Activated CD4-positive, alpha-beta T cell treated with anti-CD3 and anti-CD28 coated beads, Interleukin-2, Interleukin-4, amounts not matched to agents 100 ng/mL and 50 ng/mL, durations not matched to agents 16 hours and 8 hours (primary cell): ENCODE results near the gene RHBDD2.
"Not testable (repeated sequence)": the region's sequence is repeated elsewhere in the genome, so short reads cannot be mapped to it uniquely, and the experiment has no call there.

Source experiments
- DNase-seq: peaks from one replicate; pipeline ENCODE4 v3.0.0-alpha.2; 2020; ENCODE audit warnings: low spot score

The RHBDD2 gene

GRCh38 chr7:75866489-75867389 lies 12.1 kb upstream of the RHBDD2 start:
- peak; percentile 50 for DNase-seq

GRCh38 chr7:75867390-75867717 lies 11.5 kb upstream of the RHBDD2 start:
- DNase-seq, result no peak

GRCh38 chr7:75868153-75868552 lies 10.7 kb upstream of the RHBDD2 start:
- DNase-seq, result no peak

- peak; percentile 30 for DNase-seq
These were observed 9.0 kb upstream of the RHBDD2 start for GRCh38 chr7:75869776-75870379.

- peak; percentile 4 for DNase-seq
These were observed 8.2 kb upstream of the RHBDD2 start for GRCh38 chr7:75870557-75871161.

GRCh38 chr7:75872073-75872782 lies 6.6 kb upstream of the RHBDD2 start:
- DNase-seq, result no peak

- not testable (repeated sequence) for DNase-seq
These were observed 4.7 kb upstream of the RHBDD2 start for GRCh38 chr7:75874180-75874579.

GRCh38 chr7:75875113-75876080 lies 3.4 kb upstream of the RHBDD2 start:
- no peak for DNase-seq

GRCh38 chr7:75876126-75876881 lies 2.5 kb upstream of the RHBDD2 start:
- no peak for DNase-seq

- DNase-seq, result no peak
These were observed 494 bp upstream of the RHBDD2 start for GRCh38 chr7:75878312-75878768.

- DNase-seq, result peak; percentile 59
These were observed 944 bp downstream of the RHBDD2 start for GRCh38 chr7:75879771-75880184.

GRCh38 chr7:75880242-75880641 lies 1.4 kb downstream of the RHBDD2 start:
- no peak for DNase-seq

- DNase-seq, result no peak
These were observed 2.7 kb downstream of the RHBDD2 start for GRCh38 chr7:75881436-75882095.

GRCh38 chr7:75883265-75883824 lies 4.5 kb downstream of the RHBDD2 start:
- DNase-seq, result not testable (repeated sequence)

- no peak for DNase-seq
These were observed 5.6 kb downstream of the RHBDD2 start for GRCh38 chr7:75884476-75884875.

GRCh38 chr7:75885036-75885435 lies 6.2 kb downstream of the RHBDD2 start:
- no peak for DNase-seq

GRCh38 chr7:75887669-75888369 lies 9.0 kb downstream of the RHBDD2 start:
- no peak for DNase-seq

- no peak for DNase-seq
These were observed 9.8 kb downstream of the RHBDD2 start for GRCh38 chr7:75888464-75889222.
